Posterior cingulate gyrus (tissue), 11 donors: ENCODE data around the gene BCL2L11.

ENCODE experiments used
- DNase-seq, 10 donors: peaks; one replicate each; pipeline versions ENCODE4 v3.0.0 to v3.0.0-alpha.2; 2020 to 2021; ENCODE audit warnings: mixed read lengths in 3 of 10
- intact Hi-C: fragments of 100-400 bp; cut with DNase I; formaldehyde crosslinking; loops from one replicate; pipeline ENCODE4 v1.15.1; 2023

BCL2L11 gene

GRCh38 chr2:111139637-111140317, 19.1 kb downstream of the BCL2L11 start:
- intact Hi-C loops: no loop called here
- no peak for DNase-seq

- intact Hi-C loops: no loop called here
These were observed 20.1 kb downstream of the BCL2L11 start for GRCh38 chr2:111140815-111141214.

GRCh38 chr2:111142101-111142500, 21.4 kb downstream of the BCL2L11 start:
- intact Hi-C loops: no loop called here

More at GRCh38 chr2:111140815-111141214, 20.1 kb downstream of the BCL2L11 start:
- no peak for DNase-seq

GRCh38 chr2:111143107-111143842, 22.6 kb downstream of the BCL2L11 start:
- DNase-seq: no peak

More at GRCh38 chr2:111142101-111142500, 21.4 kb downstream of the BCL2L11 start:
- DNase-seq: no peak

GRCh38 chr2:111143843-111144198, 23.1 kb downstream of the BCL2L11 start:
- intact Hi-C loops: no loop called here
- DNase-seq: no peak

More at GRCh38 chr2:111143107-111143842, 22.6 kb downstream of the BCL2L11 start:
- intact Hi-C loops: no loop called here

- intact Hi-C loops: no loop called here
- DNase-seq: no peak
These were observed 24.5 kb downstream of the BCL2L11 start for GRCh38 chr2:111145103-111145760.

- DNase-seq: no peak
- intact Hi-C loops: no loop called here
These were observed 25.2 kb downstream of the BCL2L11 start for GRCh38 chr2:111145951-111146350.

GRCh38 chr2:111148225-111148873, 27.6 kb downstream of the BCL2L11 start:
- intact Hi-C loops: no loop called here

GRCh38 chr2:111148925-111149324, 28.2 kb downstream of the BCL2L11 start:
- DNase-seq: no peak
- intact Hi-C loops: no loop called here

More at GRCh38 chr2:111148225-111148873, 27.6 kb downstream of the BCL2L11 start:
- no peak for DNase-seq

GRCh38 chr2:111149882-111150455, 29.3 kb downstream of the BCL2L11 start:
- intact Hi-C loops: no loop called here
- DNase-seq: no peak

GRCh38 chr2:111154758-111155157, 34.0 kb downstream of the BCL2L11 start:
- no peak for DNase-seq
- intact Hi-C loops: no loop called here

- no peak for DNase-seq
- intact Hi-C loops: no loop called here
These were observed 34.9 kb downstream of the BCL2L11 start for GRCh38 chr2:111155610-111156009.

- no peak for DNase-seq
- intact Hi-C loops: no loop called here
These were observed 35.8 kb downstream of the BCL2L11 start for GRCh38 chr2:111156529-111156928.

GRCh38 chr2:111157071-111157661, 36.5 kb downstream of the BCL2L11 start:
- no peak for DNase-seq
- intact Hi-C loops: no loop called here

GRCh38 chr2:111157798-111158197, 37.1 kb downstream of the BCL2L11 start:
- intact Hi-C loops: no loop called here

GRCh38 chr2:111159641-111160040, 38.9 kb downstream of the BCL2L11 start:
- DNase-seq: no peak
- intact Hi-C loops: loop anchor here (5.0 kb wide), 1 partner anchor 37 kb away; the partner anchor contains the start of gene BCL2L11

More at GRCh38 chr2:111157798-111158197, 37.1 kb downstream of the BCL2L11 start:
- no peak for DNase-seq

- no peak for DNase-seq
- intact Hi-C loops: loop anchor here (5.0 kb wide), 1 partner anchor 38 kb away; the partner anchor contains the start of gene BCL2L11
These were observed 40.0 kb downstream of the BCL2L11 start for GRCh38 chr2:111160758-111161157.

GRCh38 chr2:111161971-111162370, 41.3 kb downstream of the BCL2L11 start:
- intact Hi-C loops: loop anchor here (5.0 kb wide), 1 partner anchor 40 kb away; the partner anchor contains the start of gene BCL2L11
- peak; percentile 20 to 92 (median 56) for DNase-seq

- no peak for DNase-seq
These were observed 42.1 kb downstream of the BCL2L11 start for GRCh38 chr2:111162718-111163331.

More at GRCh38 chr2:111162718-111163331, 42.1 kb downstream of the BCL2L11 start:
- intact Hi-C loops: loop anchor here (5.0 kb wide), 1 partner anchor 41 kb away; the partner anchor contains the start of gene BCL2L11
